Activated naive CD4-positive, alpha-beta T cell (primary cell): ENCODE results near the gene SH3YL1.

Source experiments
- DNase-seq, 4 experiments: peaks; one replicate each; lab custom pipeline; 2025; lab: John Stamatoyannopoulos, UW

SH3YL1 gene

GRCh38 chr2:282371-283263 is 18.8 kb upstream of the SH3YL1 start:
- no peak for DNase-seq

- no peak for DNase-seq
Observed at GRCh38 chr2:281381-281780, 17.5 kb upstream of the SH3YL1 start.

GRCh38 chr2:280650-281110 is 16.8 kb upstream of the SH3YL1 start:
- no peak for DNase-seq

GRCh38 chr2:279956-280649 is 16.3 kb upstream of the SH3YL1 start:
- no peak for DNase-seq

- no peak for DNase-seq
Observed at GRCh38 chr2:279366-279765, 15.5 kb upstream of the SH3YL1 start.

GRCh38 chr2:278927-279320 is 15.1 kb upstream of the SH3YL1 start:
- no peak for DNase-seq

- no peak for DNase-seq
Observed at GRCh38 chr2:278312-278926, 14.6 kb upstream of the SH3YL1 start.

GRCh38 chr2:275466-275865 is 11.6 kb upstream of the SH3YL1 start:
- DNase-seq = no peak

GRCh38 chr2:274503-274902 is 10.7 kb upstream of the SH3YL1 start:
- no peak for DNase-seq

GRCh38 chr2:273333-273732 is 9.5 kb upstream of the SH3YL1 start:
- DNase-seq = no peak

GRCh38 chr2:271917-272316 is 8.1 kb upstream of the SH3YL1 start:
- no peak for DNase-seq

GRCh38 chr2:270861-271260 is 7.0 kb upstream of the SH3YL1 start:
- no peak for DNase-seq

- no peak for DNase-seq
Observed at GRCh38 chr2:269356-270030, 5.7 kb upstream of the SH3YL1 start.

GRCh38 chr2:268323-268722 is 4.5 kb upstream of the SH3YL1 start:
- no peak for DNase-seq

GRCh38 chr2:264493-265468 is 949 bp upstream of the SH3YL1 start, which contains the start of gene ACP1:
ACP1 (plus strand) TSS chr2:264947; CDS start chr2:264965, 18 bp downstream.
- DNase-seq = peak; percentile 84 to 95 (median 86)

GRCh38 chr2:263022-263738 is 652 bp downstream of the SH3YL1 start:
- no peak for DNase-seq

GRCh38 chr2:262117-262516 is 1.7 kb downstream of the SH3YL1 start:
- no peak for DNase-seq

- no peak for DNase-seq
Observed at GRCh38 chr2:260507-261161, 3.2 kb downstream of the SH3YL1 start.

GRCh38 chr2:259789-260331 is 4.0 kb downstream of the SH3YL1 start:
- DNase-seq = no peak
